GM23338 (cell line): ENCODE data around the gene PRKAG1. TPM values are rescaled to one million over a fixed set of nuclear protein-coding genes. Genes with fewer than 3 reads are reported as not detected.

Experiments
- ATAC-seq: fragments of 200-7000 bp; cut with Tn5 transposase; 3 replicates; pipeline ENCODE4 v1.9.1; 2020
- DNase-seq: peaks from one replicate; pipeline ENCODE4 v3.0.0-alpha.2; 2015; ENCODE audit warnings: low spot score
- H2AFZ ChIP-seq: fragments of 200-600 bp; sonication (generic); 2 replicates; pipeline ENCODE4 v1.8.0; 2016; ENCODE audit warnings: antibody characterized with exemption, mild to moderate bottlenecking, moderate library complexity
- H3F3A ChIP-seq: fragments of 200-600 bp; sonication (generic); replicated peaks from 2 replicates; pipeline ENCODE4 v1.8.0; 2017; ENCODE audit warnings: antibody characterized with exemption, mixed run types, low read depth
- H3K27ac ChIP-seq: fragments of 200-600 bp; sonication (generic); 2 replicates; pipeline ENCODE4 v1.6.1; 2016; ENCODE audit warnings: low read depth
- H3K27me3 ChIP-seq: fragments of 200-600 bp; sonication (generic); 2 replicates; pipeline ENCODE4 v1.8.0; 2016; ENCODE audit warnings: mild to moderate bottlenecking, mixed run types, moderate library complexity; ENCODE audit not compliant: insufficient read depth
- H3K36me3 ChIP-seq: fragments of 200-600 bp; sonication (generic); 2 replicates; pipeline ENCODE4 v1.8.0; 2016; ENCODE audit warnings: mild to moderate bottlenecking; ENCODE audit not compliant: insufficient read depth
- H3K4me1 ChIP-seq: fragments of 200-600 bp; sonication (generic); 2 replicates; pipeline ENCODE4 v1.8.0; 2016; ENCODE audit warnings: mild to moderate bottlenecking, moderate library complexity; ENCODE audit not compliant: insufficient read depth
- H3K4me2 ChIP-seq: fragments of 200-600 bp; sonication (generic); 2 replicates; pipeline ENCODE4 v1.7.1; 2017; ENCODE audit warnings: mixed run types
- H3K4me3 ChIP-seq: fragments of 200-600 bp; sonication (generic); 2 replicates; pipeline ENCODE4 v1.6.1; 2016; ENCODE audit warnings: mixed run types
- H3K79me2 ChIP-seq: fragments of 200-600 bp; sonication (generic); replicated peaks from 2 replicates; pipeline ENCODE4 v1.8.0; 2017; ENCODE audit warnings: mild to moderate bottlenecking; ENCODE audit not compliant: insufficient read depth
- H3K9me2 ChIP-seq: fragments of 200-600 bp; sonication (generic); 2 replicates; pipeline ENCODE4 v1.8.0; 2017; ENCODE audit not compliant: insufficient read depth
- H4K20me1 ChIP-seq: fragments of 200-600 bp; sonication (generic); replicated peaks from 2 replicates; pipeline ENCODE4 v1.8.0; 2017; ENCODE audit warnings: mild to moderate bottlenecking; ENCODE audit not compliant: insufficient read depth
- H3K27ac Mint-ChIP-seq: 2 replicates; pipeline ENCODE4 v1.8.0; 2020; ENCODE audit warnings: inconsistent platforms, mild to moderate bottlenecking, moderate library complexity, mixed read lengths
- H3K27me3 Mint-ChIP-seq: 3 replicates; pipeline ENCODE4 v1.8.0; 2022; ENCODE audit warnings: low read depth, mild to moderate bottlenecking, moderate library complexity, mixed read lengths, inconsistent platforms; ENCODE audit not compliant: insufficient read depth, poor library complexity
- H3K36me3 Mint-ChIP-seq: 3 replicates; pipeline ENCODE4 v1.8.0; 2021; ENCODE audit warnings: low read depth, mild to moderate bottlenecking, inconsistent platforms, moderate library complexity, mixed read lengths
- H3K4me1 Mint-ChIP-seq: 3 replicates; pipeline ENCODE4 v1.8.0; 2020; ENCODE audit warnings: mild to moderate bottlenecking, inconsistent platforms, mixed read lengths
- H3K4me3 Mint-ChIP-seq: 3 replicates; pipeline ENCODE4 v1.8.0; 2021; ENCODE audit warnings: moderate library complexity, mild to moderate bottlenecking, inconsistent platforms, mixed read lengths
- H3K9me3 Mint-ChIP-seq: 3 replicates; pipeline ENCODE4 v1.8.0; 2020; ENCODE audit warnings: moderate library complexity, mild to moderate bottlenecking, inconsistent platforms, mixed read lengths
- ETS1 ChIP-seq: IDR thresholded peaks from 2 replicates; pipeline ENCODE4 v1.6.1; 2016; ENCODE audit warnings: antibody characterized with exemption
- EZH2 ChIP-seq: fragments of 200-600 bp; sonication (generic); IDR thresholded peaks from one replicate; pipeline ENCODE4 v1.8.0; 2017; ENCODE audit warnings: antibody characterized with exemption, mild to moderate bottlenecking, low read depth; ENCODE audit not compliant: unreplicated experiment
- JUNB ChIP-seq: IDR thresholded peaks from one replicate; pipeline ENCODE4 v1.6.1; 2016; ENCODE audit warnings: antibody characterized with exemption; ENCODE audit not compliant: unreplicated experiment
- NANOG ChIP-seq: IDR thresholded peaks from 2 replicates; pipeline ENCODE4 v1.6.1; 2016; ENCODE audit warnings: antibody characterized with exemption, borderline replicate concordance
- STAT1 ChIP-seq: IDR thresholded peaks from one replicate; pipeline ENCODE4 v1.6.1; 2016; ENCODE audit warnings: antibody characterized with exemption; ENCODE audit not compliant: unreplicated experiment
- ZNF114 ChIP-seq: fragments of 250-450 bp; sonication (Bioruptor Pico); IDR thresholded peaks from 2 replicates; pipeline ENCODE4 v1.5.0; 2020; ENCODE audit warnings: mild to moderate bottlenecking, moderate library complexity
- ZNF462 ChIP-seq: fragments of 250-450 bp; sonication (Bioruptor Pico); IDR thresholded peaks from 2 replicates; pipeline ENCODE4 v1.5.0; 2020; ENCODE audit warnings: mild to moderate bottlenecking, moderate library complexity
- polyA plus RNA-seq: library from polyadenylated mRNA; unstranded; fragments of >200 nt; fragmentation: Nextera tagmentation; extraction: Ambion mirVana; gene quantifications from 2 replicates; pipeline ENCODE4 v1.2.1, GENCODE V29; 2016
- total RNA-seq: library from RNA; depleted of rRNA; stranded (reverse); fragments of >200 nt; shearing (Covaris generic); gene quantifications from 2 replicates; pipeline ENCODE4 v1.2.3, GENCODE V29; 2014

The PRKAG1 gene
- total and polyA plus RNA-seq, 2 experiments from 2014 or later: 19.9 to 35.4 TPM

- no peak for TF ChIP-seq ZNF462 (CRISPR knock-in tag)
- no peak for TF ChIP-seq EZH2
- TF ChIP-seq JUNB: no peak
- no peak for TF ChIP-seq ZNF114 (CRISPR knock-in tag)
- no peak for TF ChIP-seq STAT1
Observed at GRCh38 chr12:49038291-49038955, 19.8 kb upstream of the PRKAG1 start (continued).

GRCh38 chr12:49037947-49038237, 19.3 kb upstream of the PRKAG1 start:
- peaks cover 23% of the 10 kb centered on the region for H3K36me3 ChIP-seq
- no peak overlapping the region for H3K4me2 ChIP-seq
- no peak for ATAC-seq
- no peaks in the 10 kb centered on the region for H3K4me1 ChIP-seq
- no peak overlapping the region for H3K4me3 ChIP-seq
- no peak overlapping the region for H3K27ac Mint-ChIP-seq
- H3K27ac ChIP-seq: no peak overlapping the region
- peaks cover 15% of the 10 kb centered on the region for H4K20me1 ChIP-seq
- no peaks in the 10 kb centered on the region for H3K9me2 ChIP-seq
- H3K4me1 Mint-ChIP-seq: no peaks in the 10 kb centered on the region
- H3K9me3 Mint-ChIP-seq: no peaks in the 10 kb centered on the region
- no peaks in the 10 kb centered on the region for H3K27me3 ChIP-seq
- H3K36me3 Mint-ChIP-seq: peaks cover 84% of the 10 kb centered on the region
- H3F3A ChIP-seq: no peaks in the 10 kb centered on the region
- H3K27me3 Mint-ChIP-seq: peaks cover 5% of the 10 kb centered on the region
- no peak overlapping the region for H2AFZ ChIP-seq
- no peak for DNase-seq
- no peak overlapping the region for H3K4me3 Mint-ChIP-seq
- no peaks in the 10 kb centered on the region for H3K79me2 ChIP-seq
- TF ChIP-seq ZNF462 (CRISPR knock-in tag): no peak
- TF ChIP-seq ETS1: no peak
- TF ChIP-seq JUNB: no peak
- no peak for TF ChIP-seq EZH2
- TF ChIP-seq NANOG: no peak
